Measurements from ENCODE around the gene MYO1E. TPM values are rescaled to one million over a fixed set of nuclear protein-coding genes. Genes with fewer than 3 reads are reported as not detected.
A peak's percentile ranks its signal among the peaks of the same experiment; 100 is the strongest.

MYO1E gene
- total RNA-seq, 1 experiment from 2014 or later = 68.8 TPM

DNA sequence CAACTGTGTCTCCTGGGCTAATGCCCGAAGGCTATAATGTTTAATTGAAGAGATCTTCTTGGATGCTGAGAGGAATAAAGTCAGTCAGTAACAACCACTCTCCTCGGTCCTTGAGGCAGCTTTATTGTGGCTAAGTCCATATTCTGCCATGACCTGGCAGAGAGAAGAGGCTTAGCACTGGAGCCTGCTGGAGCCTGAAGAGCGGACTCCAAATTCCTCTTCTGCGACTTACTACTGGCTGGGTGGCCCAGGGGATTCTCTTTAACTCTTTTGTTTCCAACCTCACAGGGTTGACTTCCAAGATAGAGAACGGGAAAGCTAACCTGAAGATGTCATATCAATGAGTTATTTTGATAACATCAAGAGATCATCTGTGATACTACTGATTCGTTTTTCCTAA is 71.1 kb downstream of the MYO1E start:
- H3K27ac ChIP-seq (ENCODE audit: low read length) = peak overlapping the region; percentile 89
- H4K20me1 ChIP-seq (ENCODE audit: low read length) = no peaks in the 10 kb centered on the region
- H3K9ac ChIP-seq (ENCODE audit: low read length) = no peak overlapping the region; the same call in 1 of the 2 replicates
- no peaks in the 10 kb centered on the region for H3K9me3 ChIP-seq (ENCODE audit: low read length)
- H3K79me2 ChIP-seq (ENCODE audit: low read length) = peaks cover 84% of the 10 kb centered on the region
- peaks cover 73% of the 10 kb centered on the region for H3K4me1 ChIP-seq (ENCODE audit: insufficient read depth, low read length)
- TF ChIP-seq, protein P1, sequence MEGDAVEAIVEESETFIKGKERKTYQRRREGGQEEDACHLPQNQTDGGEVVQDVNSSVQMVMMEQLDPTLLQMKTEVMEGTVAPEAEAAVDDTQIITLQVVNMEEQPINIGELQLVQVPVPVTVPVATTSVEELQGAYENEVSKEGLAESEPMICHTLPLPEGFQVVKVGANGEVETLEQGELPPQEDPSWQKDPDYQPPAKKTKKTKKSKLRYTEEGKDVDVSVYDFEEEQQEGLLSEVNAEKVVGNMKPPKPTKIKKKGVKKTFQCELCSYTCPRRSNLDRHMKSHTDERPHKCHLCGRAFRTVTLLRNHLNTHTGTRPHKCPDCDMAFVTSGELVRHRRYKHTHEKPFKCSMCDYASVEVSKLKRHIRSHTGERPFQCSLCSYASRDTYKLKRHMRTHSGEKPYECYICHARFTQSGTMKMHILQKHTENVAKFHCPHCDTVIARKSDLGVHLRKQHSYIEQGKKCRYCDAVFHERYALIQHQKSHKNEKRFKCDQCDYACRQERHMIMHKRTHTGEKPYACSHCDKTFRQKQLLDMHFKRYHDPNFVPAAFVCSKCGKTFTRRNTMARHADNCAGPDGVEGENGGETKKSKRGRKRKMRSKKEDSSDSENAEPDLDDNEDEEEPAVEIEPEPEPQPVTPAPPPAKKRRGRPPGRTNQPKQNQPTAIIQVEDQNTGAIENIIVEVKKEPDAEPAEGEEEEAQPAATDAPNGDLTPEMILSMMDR (conservative IDR thresholded peaks at IDR 0.05; ENCODE audit: low read depth, low read length) = no peak
- TF ChIP-seq EZH2 (IDR thresholded peaks at IDR 0.05; ENCODE audit: low read length, unreplicated experiment) = no peak
- no peak for TF ChIP-seq EZH2phosphoT487 (IDR thresholded peaks at IDR 0.05; ENCODE audit: borderline replicate concordance, low read length)
- BruUV-seq (replicated peaks) = no TSS peak
- H3K27me3 ChIP-seq (ENCODE audit: low read length) = no peaks in the 10 kb centered on the region
- no peak for DNase-seq
- no peaks in the 10 kb centered on the region for H3K9me2 ChIP-seq (replicated peaks; ENCODE audit: low read length)
- POLR2A ChIA-PET (ENCODE audit: unreplicated experiment) = no interaction called here
- H2AFZ ChIP-seq (ENCODE audit: low read length) = no peak overlapping the region
- peak overlapping the region; percentile 78; the same call in 1 of the 2 replicates for H3K4me2 ChIP-seq (ENCODE audit: low read length)
- CTCF ChIA-PET = no interaction called here
- peaks cover 12% of the 10 kb centered on the region for H3F3A ChIP-seq (ENCODE audit: low read length, unreplicated experiment)
- no peaks in the 10 kb centered on the region for H3K36me3 ChIP-seq (ENCODE audit: low read depth, low read length)
- no peak for ATAC-seq
- H3K4me3 ChIP-seq (ENCODE audit: low read length) = no peak overlapping the region
- intact Hi-C loops (cut with micrococcal nuclease) = loop anchor here (5.0 to 10.0 kb wide), 2 partner anchors 71 to 127 kb away; partner anchors contain the start of gene MYO1E

DNA sequence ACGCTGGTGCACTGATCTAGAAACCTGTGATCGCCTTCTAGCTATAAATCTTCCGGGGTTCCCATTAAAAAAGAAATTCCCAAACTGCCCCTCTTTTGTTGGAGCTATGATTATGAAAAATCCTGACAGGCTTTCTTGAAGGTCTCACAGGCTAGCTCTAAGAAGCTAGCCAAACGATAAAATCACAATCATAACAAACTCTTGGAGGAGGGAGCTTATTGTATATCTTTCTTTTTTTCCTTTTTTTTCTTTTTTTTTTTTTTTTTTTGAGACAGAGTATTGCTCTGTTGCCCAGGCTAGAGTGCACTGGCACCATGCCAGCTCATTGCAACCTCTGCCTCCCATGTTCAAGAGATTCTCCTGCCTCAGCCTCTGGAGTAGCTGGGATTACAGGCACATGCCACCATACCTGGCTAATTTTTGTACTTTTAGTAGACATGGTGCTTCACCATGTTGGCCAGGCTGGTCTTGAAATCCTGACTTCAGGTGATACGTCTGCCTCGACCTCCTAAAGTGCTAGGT is 72.0 kb downstream of the MYO1E start:
- H3K4me3 ChIP-seq (ENCODE audit: low read length) = peak overlapping the region; percentile 41; the same call in 1 of the 2 replicates
- ATAC-seq = no peak
- H3K36me3 ChIP-seq (ENCODE audit: low read depth, low read length) = no peaks in the 10 kb centered on the region
- ChIA-PET POLR2A (ENCODE audit: unreplicated experiment) (interaction anchor here (0.6 to 1.2 kb wide), 6 partner anchors 14 to 1056 kb away, joined by 3 to 12 read pairs (median 8); partner anchors contain the start of gene MYO1E), CTCF (interaction anchor here (0.6 to 1.0 kb wide), 2 partner anchors 14 to 126 kb away, joined by 4 to 9 read pairs; no protein-coding TSS in a partner anchor)
- intact Hi-C loops (cut with micrococcal nuclease) = loop anchor here (5.0 to 10.0 kb wide), 2 partner anchors 72 to 126 kb away; partner anchors contain the start of gene MYO1E
- BruUV-seq (replicated peaks) = no TSS peak
- peaks cover 73% of the 10 kb centered on the region for H3K4me1 ChIP-seq (ENCODE audit: insufficient read depth, low read length)
- H4K20me1 ChIP-seq (ENCODE audit: low read length) = no peaks in the 10 kb centered on the region
- H3K27ac ChIP-seq (ENCODE audit: low read length) = peak overlapping the region; percentile 89
- no peaks in the 10 kb centered on the region for H3K9me3 ChIP-seq (ENCODE audit: low read length)
- no peaks in the 10 kb centered on the region for H3K9me2 ChIP-seq (replicated peaks; ENCODE audit: low read length)
- no peaks in the 10 kb centered on the region for H3K27me3 ChIP-seq (ENCODE audit: low read length)
- H3K79me2 ChIP-seq (ENCODE audit: low read length) = peaks cover 83% of the 10 kb centered on the region
- TF ChIP-seq, protein P1 (conservative IDR thresholded peaks at IDR 0.05; ENCODE audit: low read depth, low read length) = no peak
- TF ChIP-seq EZH2phosphoT487 (IDR thresholded peaks at IDR 0.05; ENCODE audit: borderline replicate concordance, low read length) (no peak), EZH2 (IDR thresholded peaks at IDR 0.05; ENCODE audit: low read length, unreplicated experiment) (no peak)
- H3K9ac ChIP-seq (ENCODE audit: low read length) = peak overlapping the region; percentile 52
- H3F3A ChIP-seq (ENCODE audit: low read length, unreplicated experiment) = peaks cover 9% of the 10 kb centered on the region
- no peak overlapping the region for H2AFZ ChIP-seq (ENCODE audit: low read length)
- DNase-seq = no peak
- peak overlapping the region; percentile 78 for H3K4me2 ChIP-seq (ENCODE audit: low read length)
